ES-I3 (cell line): ENCODE results near the gene KRTAP5-8.
"Not testable (repeated sequence)": the region's sequence is repeated elsewhere in the genome, so short reads cannot be mapped to it uniquely, and the experiment has no call there.

Source experiments
- H3K36me3 ChIP-seq: 2 replicates; pipeline ENCODE4 v1.6.1; 2013; ENCODE audit warnings: mild to moderate bottlenecking, low read length, control low read depth, moderate library complexity; ENCODE audit not compliant: insufficient read depth
- H3K4me1 ChIP-seq: 2 replicates; pipeline ENCODE4 v1.6.1; 2013; ENCODE audit warnings: mild to moderate bottlenecking, control low read depth, low read length; ENCODE audit not compliant: insufficient read depth
- H3K9ac ChIP-seq: 2 replicates; pipeline ENCODE4 v1.6.1; 2013; ENCODE audit warnings: low read depth, mild to moderate bottlenecking, low read length, moderate library complexity
- H3K9me3 ChIP-seq: 2 replicates; pipeline ENCODE4 v1.6.1; 2013; ENCODE audit warnings: mild to moderate bottlenecking, low read length, moderate library complexity; ENCODE audit not compliant: control insufficient read depth, insufficient read depth

The KRTAP5-8 gene

GRCh38 chr11:71566081-71566620 is 28.3 kb downstream of the KRTAP5-8 start:
- Histone ChIP-seq H3K36me3 (no peaks in the 10 kb centered on the region), H3K9me3 (peaks cover 4% of the 10 kb centered on the region; the same call in 1 of the 2 replicates), H3K4me1 (peaks cover 2% of the 10 kb centered on the region; the same call in 1 of the 2 replicates), H3K9ac (no peak overlapping the region)

DNA sequence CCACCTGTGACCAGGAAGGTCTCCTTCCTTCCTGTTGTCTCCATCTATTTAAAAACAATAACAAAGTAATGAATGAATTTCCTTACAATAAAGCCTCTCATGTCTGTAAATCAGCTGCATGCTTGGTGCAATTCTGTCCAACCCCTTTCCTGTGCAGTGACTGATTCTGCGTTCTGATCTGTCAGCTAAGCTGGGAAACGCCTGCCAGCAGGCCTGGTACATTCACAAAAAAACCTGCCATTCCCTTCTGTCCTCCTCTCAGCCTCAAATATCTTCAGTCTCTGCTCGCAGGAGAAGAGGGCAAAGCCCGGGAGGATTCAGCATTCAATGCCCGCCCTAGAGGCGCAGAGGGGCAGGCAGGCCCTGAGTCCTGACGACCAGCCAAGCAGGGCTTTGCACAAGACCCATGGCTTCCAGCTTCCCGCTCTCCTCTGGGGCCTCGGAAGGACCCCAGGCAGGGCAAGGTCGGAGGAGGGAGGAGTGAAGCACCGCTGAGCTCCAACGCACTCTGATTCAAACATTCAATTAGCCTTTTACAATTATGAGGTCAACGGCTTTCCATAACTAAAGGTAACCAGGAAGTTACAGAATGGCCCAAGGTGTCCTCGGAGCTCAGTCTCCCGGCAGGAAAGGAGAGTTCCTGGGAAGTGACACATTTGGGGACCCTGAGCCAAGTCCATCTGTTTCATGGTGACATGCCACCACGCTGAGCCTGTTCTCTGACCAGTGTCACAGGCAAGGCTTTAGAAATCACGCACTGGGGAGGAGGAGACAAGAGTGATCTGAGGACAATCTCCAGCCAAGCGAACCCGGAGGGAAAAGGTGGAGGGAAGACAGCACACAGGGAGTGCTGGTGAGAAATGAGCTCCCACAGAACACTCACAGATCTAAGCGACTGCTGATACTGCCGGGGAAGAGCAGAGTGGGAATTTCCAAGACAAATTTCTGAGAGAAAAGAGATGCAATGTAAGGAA is 29.1 kb downstream of the KRTAP5-8 start:
- not testable (repeated sequence) for H3K9me3 ChIP-seq, H3K4me1 ChIP-seq, H3K36me3 ChIP-seq, H3K9ac ChIP-seq

GRCh38 chr11:71567633-71568032 is 29.8 kb downstream of the KRTAP5-8 start:
- not testable (repeated sequence) for H3K4me1 ChIP-seq, H3K36me3 ChIP-seq, H3K9me3 ChIP-seq, H3K9ac ChIP-seq

DNA sequence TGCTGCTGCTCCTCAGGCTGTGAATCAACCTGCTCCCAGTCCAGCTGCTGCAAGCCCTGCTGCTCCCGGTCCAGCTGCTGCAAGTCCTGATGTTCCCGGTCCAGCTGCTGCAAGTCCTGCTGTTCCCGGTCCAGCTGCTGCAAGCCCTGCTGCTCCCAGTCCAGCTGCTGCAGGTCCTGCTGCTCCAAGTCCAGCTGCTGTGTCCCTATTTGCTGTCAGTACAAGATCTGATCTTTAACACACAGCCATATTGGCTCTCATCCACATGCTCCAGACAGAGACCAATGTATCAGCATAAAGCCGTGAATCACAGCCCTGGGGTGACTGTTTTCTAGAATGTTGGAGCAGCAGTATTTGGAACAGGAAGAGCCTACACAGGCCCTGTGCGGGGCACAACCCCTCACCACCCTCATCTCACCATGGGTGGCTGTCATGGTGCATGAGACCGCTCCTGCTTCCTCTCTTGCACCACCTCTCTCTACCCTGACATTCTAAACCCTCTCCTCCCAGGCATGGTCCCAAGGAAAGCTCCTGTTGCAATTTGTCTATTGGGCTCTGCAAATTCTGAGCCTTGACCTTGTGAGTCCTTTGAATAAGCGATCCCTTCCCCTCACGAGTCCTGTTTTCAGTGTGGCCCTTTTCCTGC is 31.0 kb downstream of the KRTAP5-8 start:
- H3K4me1 ChIP-seq, result peaks cover 2% of the 10 kb centered on the region; the same call in 1 of the 2 replicates
- no peaks in the 10 kb centered on the region for H3K9me3 ChIP-seq
- no peaks in the 10 kb centered on the region for H3K36me3 ChIP-seq
- no peak overlapping the region for H3K9ac ChIP-seq

DNA sequence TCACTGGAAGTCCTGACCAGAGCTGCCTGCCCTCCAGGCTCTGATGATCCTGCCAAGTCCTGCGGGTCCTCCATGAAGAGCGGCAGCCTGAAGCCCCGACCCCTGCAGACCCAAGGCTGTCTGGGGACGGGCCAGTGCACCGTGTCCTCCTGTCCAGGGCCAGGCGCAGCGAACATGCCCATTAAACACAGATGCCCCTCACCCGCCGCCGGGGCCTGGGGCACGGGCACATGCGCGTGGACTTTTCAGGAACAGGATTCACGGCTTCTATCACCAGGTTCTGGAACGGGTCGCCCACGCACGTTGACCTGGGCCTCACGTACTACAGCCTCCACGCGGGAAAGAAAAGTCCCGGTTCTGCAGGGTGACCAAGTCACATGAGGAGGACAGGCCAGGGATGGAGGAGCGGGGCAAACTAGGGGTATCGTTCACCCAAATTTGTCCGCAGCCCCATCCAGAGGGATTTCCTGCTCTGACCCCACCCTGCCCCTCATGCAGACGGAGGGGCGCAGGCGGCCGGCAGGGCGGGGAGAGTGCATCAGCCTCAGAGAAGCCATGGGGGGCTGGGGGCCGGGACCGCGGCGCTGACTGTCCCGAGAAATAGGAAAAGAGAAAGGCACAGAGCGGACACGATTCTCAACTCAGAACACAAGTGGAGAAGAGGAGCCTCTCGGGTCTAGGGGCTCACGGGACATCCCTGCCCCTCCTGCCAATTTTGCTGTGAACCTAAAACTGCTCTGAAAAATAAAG is 33.5 kb downstream of the KRTAP5-8 start:
- H3K36me3 ChIP-seq, H3K9ac ChIP-seq, H3K9me3 ChIP-seq, H3K4me1 ChIP-seq: not testable (repeated sequence)

GRCh38 chr11:71572811-71573210 is 35.0 kb downstream of the KRTAP5-8 start:
- no peaks in the 10 kb centered on the region for H3K9me3 ChIP-seq
- H3K9ac ChIP-seq, result no peak overlapping the region
- H3K36me3 ChIP-seq, result no peaks in the 10 kb centered on the region
- no peaks in the 10 kb centered on the region for H3K4me1 ChIP-seq

GRCh38 chr11:71574418-71574817 is 36.6 kb downstream of the KRTAP5-8 start:
- H3K9ac ChIP-seq, result no peak overlapping the region
- no peaks in the 10 kb centered on the region for H3K9me3 ChIP-seq
- no peaks in the 10 kb centered on the region for H3K36me3 ChIP-seq
- H3K4me1 ChIP-seq, result no peaks in the 10 kb centered on the region

- no peaks in the 10 kb centered on the region for H3K4me1 ChIP-seq
- no peaks in the 10 kb centered on the region for H3K36me3 ChIP-seq
- no peaks in the 10 kb centered on the region for H3K9me3 ChIP-seq
- H3K9ac ChIP-seq, result no peak overlapping the region
Observed at GRCh38 chr11:71575723-71576424, 38.0 kb downstream of the KRTAP5-8 start.

- not testable (repeated sequence) for H3K36me3 ChIP-seq, H3K4me1 ChIP-seq, H3K9ac ChIP-seq, H3K9me3 ChIP-seq
Observed at GRCh38 chr11:71576688-71577465, 39.1 kb downstream of the KRTAP5-8 start.

DNA sequence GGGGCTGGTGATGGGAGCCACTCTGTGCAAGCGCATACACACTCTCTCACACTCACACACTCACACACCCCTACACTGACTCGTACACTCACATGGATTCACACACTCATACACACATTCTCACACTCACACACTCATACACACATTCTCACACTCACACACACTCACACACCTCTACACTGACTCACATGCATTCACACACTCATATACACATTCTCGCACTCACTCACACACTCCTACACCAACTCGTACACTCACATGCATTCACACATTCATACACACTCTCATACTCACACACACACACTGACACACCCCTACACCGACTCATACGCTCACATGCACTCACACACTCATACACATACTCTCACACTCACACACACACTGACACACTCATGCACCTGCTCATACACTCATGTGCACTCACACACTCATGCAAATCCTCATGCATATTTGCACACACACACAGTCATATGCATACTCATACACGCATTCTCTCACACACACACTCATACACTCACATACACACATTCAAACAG is 39.7 kb downstream of the KRTAP5-8 start:
- no peaks in the 10 kb centered on the region for H3K9me3 ChIP-seq
- no peak overlapping the region for H3K9ac ChIP-seq
- H3K4me1 ChIP-seq, result no peaks in the 10 kb centered on the region
- H3K36me3 ChIP-seq, result no peaks in the 10 kb centered on the region

DNA sequence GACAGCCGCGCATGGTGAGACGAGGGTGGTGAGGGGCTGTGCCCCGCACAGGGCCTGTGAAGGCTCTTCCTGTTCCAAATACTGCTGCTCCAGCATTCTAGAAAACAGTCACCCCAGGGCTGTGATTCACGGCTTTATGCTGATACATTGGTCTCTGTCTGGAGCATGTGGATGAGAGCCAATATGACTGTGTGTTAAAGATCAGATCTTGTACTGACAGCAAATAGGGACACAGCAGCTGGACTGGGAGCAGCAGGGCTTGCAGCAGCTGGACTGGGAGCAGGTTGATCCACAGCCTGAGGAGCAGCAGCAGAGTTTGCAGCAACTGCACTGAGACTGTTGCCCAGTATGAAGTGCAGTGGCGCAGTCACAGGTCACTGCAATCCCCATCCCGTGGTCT is 41.7 kb downstream of the KRTAP5-8 start:
- H3K9me3 ChIP-seq, H3K36me3 ChIP-seq, H3K4me1 ChIP-seq, H3K9ac ChIP-seq: not testable (repeated sequence)

GRCh38 chr11:71580057-71581003 is 42.5 kb downstream of the KRTAP5-8 start:
- no peaks in the 10 kb centered on the region for H3K36me3 ChIP-seq
- H3K9ac ChIP-seq, result no peak overlapping the region
- H3K4me1 ChIP-seq, result no peaks in the 10 kb centered on the region
- no peaks in the 10 kb centered on the region for H3K9me3 ChIP-seq
